ENCODE results near the gene CSAD. TPM values are rescaled to one million over a fixed set of nuclear protein-coding genes. Genes with fewer than 3 reads are reported as not detected.

The CSAD gene
- polyA plus RNA-seq, 1 donor (not counting 4 experiments of a cell fraction or from before 2014, with no cell fraction given), result 19.5 TPM

GRCh38 chr12:53184828-53185227 lies 4.1 kb upstream of the CSAD start:
- H3K9me3 ChIP-seq (ENCODE audit: control insufficient read depth, low read depth, low read length), result no peaks in the 10 kb centered on the region
- H3K4me2 ChIP-seq (ENCODE audit: control insufficient read depth, extremely low read depth, insufficient read depth, low read depth, low read length), result no peak overlapping the region
- no peak for DNase-seq (ENCODE audit: low read depth, low spot score)
- H3K9me1 ChIP-seq (ENCODE audit: control insufficient read depth, extremely low read depth, insufficient read depth, low read length), result no peaks in the 10 kb centered on the region
- H3K79me2 ChIP-seq (ENCODE audit: control insufficient read depth, insufficient read depth, low read length), result peaks cover 14% of the 10 kb centered on the region
- H3K27ac ChIP-seq (ENCODE audit: control insufficient read depth, insufficient read depth, low read length), result no peak overlapping the region
- H3K4me3 ChIP-seq (ENCODE audit: control insufficient read depth in 2 of 3, extremely low read depth in 1 of 3, insufficient read depth in 2 of 3, low read depth in 1 of 3, low read length in 3 of 3), result no peak overlapping the region
- H3K4me1 ChIP-seq (ENCODE audit: control insufficient read depth, extremely low read depth, insufficient read depth, low read length), result peaks cover 16% of the 10 kb centered on the region
- FAIRE-seq, result no peak
- no peaks in the 10 kb centered on the region for H4K20me1 ChIP-seq (ENCODE audit: control insufficient read depth, extremely low read depth, insufficient read depth, low read length)
- H3K9ac ChIP-seq (ENCODE audit: control insufficient read depth, extremely low read depth, insufficient read depth, low read length), result no peak overlapping the region
- TF ChIP-seq CTCF (optimal IDR thresholded peaks at IDR 0.05 in 1 of 3, IDR thresholded peaks at IDR 0.05 in 1 of 3, conservative IDR thresholded peaks at IDR 0.05 in 1 of 3; ENCODE audit: extremely low read depth in 1 of 3, insufficient read depth in 2 of 3, low read length in 3 of 3), result no peak
- TF ChIP-seq EZH2 (IDR thresholded peaks at IDR 0.05; ENCODE audit: low read length), result no peak
- no peak overlapping the region for H2AFZ ChIP-seq (ENCODE audit: control insufficient read depth, low read length)
- H3K27me3 ChIP-seq (ENCODE audit: control insufficient read depth, extremely low read depth, insufficient read depth, low read length), result no peaks in the 10 kb centered on the region
- H3K36me3 ChIP-seq (ENCODE audit: control insufficient read depth in 2 of 2, extremely low read depth in 1 of 2, insufficient read depth in 2 of 2, low read length in 2 of 2), result peaks cover 28 to 32% of the 10 kb centered on the region in 2 experiments
- dilution Hi-C loops (cut with MboI; ENCODE audit: extremely low pct_ligation_motif_present, low sequenced_read_pairs), result no loop called here

- FAIRE-seq, result no peak
Observed at GRCh38 chr12:53182903-53183302, 2.2 kb upstream of the CSAD start.

More at GRCh38 chr12:53182903-53183302, 2.2 kb upstream of the CSAD start:
- no peak overlapping the region for H3K9ac ChIP-seq (ENCODE audit: control insufficient read depth, extremely low read depth, insufficient read depth, low read length)
- no peak for DNase-seq (ENCODE audit: low read depth, low spot score)
- no peak overlapping the region for H3K4me3 ChIP-seq (ENCODE audit: control insufficient read depth in 2 of 3, extremely low read depth in 1 of 3, insufficient read depth in 2 of 3, low read depth in 1 of 3, low read length in 3 of 3)
- no peaks in the 10 kb centered on the region for H3K9me1 ChIP-seq (ENCODE audit: control insufficient read depth, extremely low read depth, insufficient read depth, low read length)
- H4K20me1 ChIP-seq (ENCODE audit: control insufficient read depth, extremely low read depth, insufficient read depth, low read length), result no peaks in the 10 kb centered on the region
- no peak overlapping the region for H3K27ac ChIP-seq (ENCODE audit: control insufficient read depth, insufficient read depth, low read length)
- dilution Hi-C loops (cut with MboI; ENCODE audit: extremely low pct_ligation_motif_present, low sequenced_read_pairs), result no loop called here
- no peaks in the 10 kb centered on the region for H3K9me3 ChIP-seq (ENCODE audit: control insufficient read depth, low read depth, low read length)
- peaks cover 20% of the 10 kb centered on the region for H3K4me1 ChIP-seq (ENCODE audit: control insufficient read depth, extremely low read depth, insufficient read depth, low read length)
- no peak overlapping the region for H3K4me2 ChIP-seq (ENCODE audit: control insufficient read depth, extremely low read depth, insufficient read depth, low read depth, low read length)
- TF ChIP-seq EZH2 (IDR thresholded peaks at IDR 0.05; ENCODE audit: low read length), result no peak
- TF ChIP-seq CTCF (optimal IDR thresholded peaks at IDR 0.05 in 1 of 3, IDR thresholded peaks at IDR 0.05 in 1 of 3, conservative IDR thresholded peaks at IDR 0.05 in 1 of 3; ENCODE audit: extremely low read depth in 1 of 3, insufficient read depth in 2 of 3, low read length in 3 of 3), result no peak
- no peak overlapping the region for H2AFZ ChIP-seq (ENCODE audit: control insufficient read depth, low read length)
- H3K79me2 ChIP-seq (ENCODE audit: control insufficient read depth, insufficient read depth, low read length), result peaks cover 14% of the 10 kb centered on the region
- H3K27me3 ChIP-seq (ENCODE audit: control insufficient read depth, extremely low read depth, insufficient read depth, low read length), result no peaks in the 10 kb centered on the region
- peaks cover 23 to 28% of the 10 kb centered on the region in 2 experiments for H3K36me3 ChIP-seq (ENCODE audit: control insufficient read depth in 2 of 2, extremely low read depth in 1 of 2, insufficient read depth in 2 of 2, low read length in 2 of 2)

Data from keratinocyte (primary cell).